Mesenchymal stem cell (in vitro differentiated cells and primary cell): ENCODE data around the gene ARMH3.

Source experiments
- DNase-seq: peaks from one replicate; pipeline ENCODE4 v3.0.0-alpha.2; 2013
- H2AFZ ChIP-seq: one replicate; pipeline ENCODE4 v1.6.1; 2013; ENCODE audit warnings: low read depth, mild to moderate bottlenecking, control low read depth, inconsistent platforms, low read length, moderate library complexity
- H2AK5ac ChIP-seq: 2 replicates; pipeline ENCODE4 v1.6.1; 2013; ENCODE audit warnings: low read length, moderate library complexity, mild to moderate bottlenecking, inconsistent platforms; ENCODE audit not compliant: severe bottlenecking
- H2BK120ac ChIP-seq: one replicate; pipeline ENCODE4 v1.6.1; 2013; ENCODE audit warnings: low read depth, mild to moderate bottlenecking, inconsistent platforms, low read length, moderate library complexity
- H2BK12ac ChIP-seq, 2 experiments: one replicate each; pipeline ENCODE4 v1.6.1; 2013; ENCODE audit warnings: inconsistent platforms in 2 of 2, low read length in 2 of 2, mild to moderate bottlenecking in 2 of 2, moderate library complexity in 2 of 2, control low read depth in 1 of 2
- H2BK15ac ChIP-seq: one replicate; pipeline ENCODE4 v1.6.1; 2013; ENCODE audit warnings: mild to moderate bottlenecking, low read depth, inconsistent platforms; ENCODE audit not compliant: poor library complexity, severe bottlenecking
- H2BK5ac ChIP-seq: 2 replicates; pipeline ENCODE4 v1.6.1; 2013; ENCODE audit warnings: low read depth, mild to moderate bottlenecking, low read length, control low read depth, inconsistent platforms; ENCODE audit not compliant: poor library complexity, severe bottlenecking
- H3K14ac ChIP-seq, 2 experiments: one replicate each; pipeline ENCODE4 v1.6.1; 2013; ENCODE audit warnings: inconsistent platforms in 2 of 2, low read length in 2 of 2, control low read depth in 1 of 2, mild to moderate bottlenecking in 1 of 2, moderate library complexity in 1 of 2
- H3K18ac ChIP-seq, 2 experiments: one replicate each; pipeline ENCODE4 v1.6.1; 2013; ENCODE audit warnings: inconsistent platforms in 2 of 2, low read length in 2 of 2, control low read depth in 1 of 2, low read depth in 1 of 2, mild to moderate bottlenecking in 1 of 2
- H3K23ac ChIP-seq, 2 experiments: one replicate each; pipeline ENCODE4 v1.6.1; 2013; ENCODE audit warnings: inconsistent platforms in 2 of 2, low read length in 2 of 2, mild to moderate bottlenecking in 2 of 2, moderate library complexity in 2 of 2, control low read depth in 1 of 2
- H3K27ac ChIP-seq: 2 replicates; pipeline ENCODE4 v1.5.1; 2013; ENCODE audit warnings: mild to moderate bottlenecking, moderate library complexity, low read length, control low read depth, inconsistent platforms; ENCODE audit not compliant: poor library complexity, severe bottlenecking
- H3K27me3 ChIP-seq, 2 experiments: 2 replicates each; pipeline versions ENCODE4 v1.6.1 to v1.7.0; 2013; ENCODE audit warnings: low read length in 2 of 2, mild to moderate bottlenecking in 2 of 2, moderate library complexity in 2 of 2, control low read depth in 1 of 2, inconsistent platforms in 1 of 2; ENCODE audit not compliant: control insufficient read depth in 1 of 2, insufficient read depth in 1 of 2
- H3K36me3 ChIP-seq, 2 experiments: 2 replicates each; pipeline versions ENCODE4 v1.6.1 to v1.7.0; 2013; ENCODE audit warnings: low read length in 2 of 2, control low read depth in 1 of 2, inconsistent platforms in 1 of 2, low read depth in 1 of 2, mild to moderate bottlenecking in 1 of 2; ENCODE audit not compliant: insufficient read depth in 2 of 2, control insufficient read depth in 1 of 2
- H3K4ac ChIP-seq, 2 experiments: one replicate each; pipeline ENCODE4 v1.6.1; 2013; ENCODE audit warnings: inconsistent platforms in 2 of 2, low read length in 2 of 2, mild to moderate bottlenecking in 2 of 2, moderate library complexity in 2 of 2, control low read depth in 1 of 2, low read depth in 1 of 2
- H3K4me1 ChIP-seq: 2 replicates; pipeline ENCODE4 v1.6.1; 2013; ENCODE audit warnings: low read depth, low read length, control low read depth; ENCODE audit not compliant: control insufficient read depth, insufficient read depth
- H3K4me2 ChIP-seq: 2 replicates; pipeline ENCODE4 v1.6.1; 2013; ENCODE audit warnings: low read length, mild to moderate bottlenecking, inconsistent platforms; ENCODE audit not compliant: poor library complexity, severe bottlenecking
- H3K4me3 ChIP-seq, 2 experiments: 2 replicates each; pipeline versions ENCODE4 v1.5.1 to v1.7.0; 2013; ENCODE audit warnings: low read length in 2 of 2, mild to moderate bottlenecking in 2 of 2, control low read depth in 1 of 2, low read depth in 1 of 2; ENCODE audit not compliant: insufficient read depth in 1 of 2
- H3K79me1 ChIP-seq: replicated peaks from 2 replicates; pipeline ENCODE4 v1.6.1; 2013; ENCODE audit warnings: mild to moderate bottlenecking, control low read depth, low read length, inconsistent platforms; ENCODE audit not compliant: poor library complexity, severe bottlenecking
- H3K9ac ChIP-seq: 2 replicates; pipeline ENCODE4 v1.7.0; 2013; ENCODE audit warnings: mild to moderate bottlenecking, low read length, moderate library complexity
- H3K9me3 ChIP-seq: 2 replicates; pipeline ENCODE4 v1.7.0; 2013; ENCODE audit warnings: mild to moderate bottlenecking, low read length; ENCODE audit not compliant: control insufficient read depth
- H4K8ac ChIP-seq: one replicate; pipeline ENCODE4 v1.6.1; 2013; ENCODE audit warnings: inconsistent platforms, mild to moderate bottlenecking, low read length, moderate library complexity
- H4K91ac ChIP-seq: one replicate; pipeline ENCODE4 v1.6.1; 2013; ENCODE audit warnings: mild to moderate bottlenecking, low read length, inconsistent platforms
- WGBS: methylation state at CpG from one replicate; pipeline ENCODE4 v1.1.7; 2013; ENCODE audit warnings: mixed read lengths; 5-methylcytosine and 5-hydroxymethylcytosine counted together

The ARMH3 gene

GRCh38 chr10:101859530-101859929 lies 196.4 kb downstream of the ARMH3 start:
- H2BK120ac ChIP-seq, result no peak overlapping the region
- DNase-seq, result no peak
- H3K9ac ChIP-seq, result no peak overlapping the region

DNA sequence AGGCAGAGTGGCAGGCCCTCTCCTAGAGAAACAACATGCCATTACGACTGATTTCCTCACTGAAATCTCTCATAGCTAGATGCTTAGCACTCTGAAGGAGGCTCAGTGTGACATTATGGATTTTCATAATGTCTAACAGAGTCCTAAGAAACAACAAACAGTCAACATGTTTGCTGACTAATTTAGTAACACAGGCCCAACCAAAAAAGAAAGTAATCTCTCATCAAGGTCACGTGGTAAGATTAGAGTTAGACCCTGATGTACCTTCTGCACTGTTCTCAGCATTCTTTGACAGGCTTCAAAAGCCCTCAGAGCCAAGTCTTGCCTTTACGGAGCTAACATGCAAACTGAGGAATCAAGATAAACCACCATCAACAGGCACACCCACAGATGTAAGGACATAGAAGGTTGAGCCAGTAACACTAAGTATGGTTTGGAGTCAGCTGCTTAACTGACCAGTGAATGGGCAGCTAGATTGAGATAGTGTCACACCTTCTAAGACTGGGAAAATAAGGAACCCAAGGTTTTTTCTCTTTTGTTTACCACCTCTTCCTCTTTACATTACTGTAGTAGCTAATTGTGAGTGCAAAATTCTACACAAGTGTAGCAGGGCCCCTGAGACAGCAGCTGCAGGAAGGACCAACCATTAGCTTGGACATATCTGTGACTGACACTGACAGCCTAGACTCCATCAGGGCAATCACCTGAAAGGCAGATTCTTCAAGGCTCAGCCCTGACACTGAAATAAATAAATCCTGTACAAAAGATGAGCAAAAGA lies 197.1 kb downstream of the ARMH3 start:
- H3K4ac ChIP-seq, result no peak overlapping the region
- no peak for DNase-seq
- H3K79me1 ChIP-seq, result peaks cover 12% of the 10 kb centered on the region
- H2BK120ac ChIP-seq, result no peak overlapping the region
- no peak overlapping the region for H3K14ac ChIP-seq
- no peak overlapping the region for H2BK5ac ChIP-seq
- H4K91ac ChIP-seq, result no peak overlapping the region
- H3K27ac ChIP-seq, result no peak overlapping the region
- H3K23ac ChIP-seq, result no peak overlapping the region
- H2AFZ ChIP-seq, result no peak overlapping the region
- WGBS, result 83% methylated on average over 2 of the region's 3 CpGs
- no peaks in the 10 kb centered on the region for H3K4me1 ChIP-seq
- H2BK12ac ChIP-seq, result no peak overlapping the region
- no peak overlapping the region for H4K8ac ChIP-seq
- H3K9ac ChIP-seq, result no peak overlapping the region
- no peaks in the 10 kb centered on the region for H3K27me3 ChIP-seq
- no peak overlapping the region for H3K4me2 ChIP-seq
- H2BK15ac ChIP-seq, result no peak overlapping the region
- no peak overlapping the region for H2AK5ac ChIP-seq
- H3K9me3 ChIP-seq, result peaks cover 7% of the 10 kb centered on the region
- no peak overlapping the region for H3K18ac ChIP-seq
- no peak overlapping the region for H3K4me3 ChIP-seq
- peaks cover 5 to 14% of the 10 kb centered on the region in 2 experiments for H3K36me3 ChIP-seq

More at GRCh38 chr10:101859530-101859929, 196.4 kb downstream of the ARMH3 start:
- H3K36me3 ChIP-seq, result peaks cover 5 to 14% of the 10 kb centered on the region in 2 experiments
- H3K4me3 ChIP-seq, result no peak overlapping the region
- no peak overlapping the region for H4K91ac ChIP-seq
- H3K23ac ChIP-seq, result no peak overlapping the region
- no peak overlapping the region for H3K4me2 ChIP-seq
- no peak overlapping the region for H3K27ac ChIP-seq
- H3K79me1 ChIP-seq, result peaks cover 12% of the 10 kb centered on the region
- no peak overlapping the region for H2BK5ac ChIP-seq
- no peak overlapping the region for H2AK5ac ChIP-seq
- no peak overlapping the region for H3K4ac ChIP-seq
- no peak overlapping the region for H3K14ac ChIP-seq
- no peak overlapping the region for H2BK12ac ChIP-seq
- H3K18ac ChIP-seq, result no peak overlapping the region
- no peak overlapping the region for H2AFZ ChIP-seq
- 100% methylated on average over 2 of the region's 2 CpGs for WGBS
- no peak overlapping the region for H4K8ac ChIP-seq
- peaks cover 7% of the 10 kb centered on the region for H3K9me3 ChIP-seq
- H2BK15ac ChIP-seq, result no peak overlapping the region
- H3K27me3 ChIP-seq, result no peaks in the 10 kb centered on the region
- H3K4me1 ChIP-seq, result no peaks in the 10 kb centered on the region

DNA sequence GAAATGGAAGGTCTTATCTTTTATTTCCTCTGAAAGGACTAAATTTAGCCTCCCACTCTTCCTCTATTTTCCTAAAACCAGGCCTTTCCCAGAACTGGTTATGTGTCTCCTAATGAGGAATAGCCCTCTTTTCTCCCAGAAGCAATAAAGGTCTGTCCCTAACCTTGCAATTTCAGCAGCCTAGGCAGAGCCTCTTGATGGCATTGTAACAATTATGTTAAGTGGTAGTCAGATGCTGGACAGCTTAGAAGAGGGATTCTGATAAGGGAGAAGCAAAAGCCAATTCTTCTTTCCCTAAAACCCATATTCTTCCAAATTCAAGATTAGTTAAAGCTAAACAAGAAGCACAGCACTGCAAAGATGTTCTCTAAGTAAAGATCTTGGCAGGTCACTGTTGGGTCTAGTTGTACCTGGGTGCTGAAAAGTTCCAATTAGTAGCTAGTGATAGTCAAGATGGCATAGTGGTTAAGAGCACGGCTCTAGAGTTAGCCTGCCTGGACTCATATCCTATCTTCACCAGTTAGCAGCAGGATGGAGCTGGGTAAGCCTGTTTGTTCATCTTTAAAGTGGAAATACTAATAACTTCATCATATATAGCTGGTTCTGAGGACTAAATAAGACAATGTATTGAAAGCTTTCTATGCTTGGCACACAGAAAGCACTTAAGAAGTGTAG lies 198.0 kb downstream of the ARMH3 start:
- H2BK120ac ChIP-seq, result no peak overlapping the region
- no peak overlapping the region for H3K27ac ChIP-seq
- H3K4me1 ChIP-seq, result no peaks in the 10 kb centered on the region
- H2AK5ac ChIP-seq, result no peak overlapping the region
- no peak overlapping the region for H3K14ac ChIP-seq
- no peak overlapping the region for H2BK12ac ChIP-seq
- no peak overlapping the region for H3K4me2 ChIP-seq
- H3K9ac ChIP-seq, result no peak overlapping the region
- no peak overlapping the region for H3K23ac ChIP-seq
- H4K91ac ChIP-seq, result no peak overlapping the region
- H4K8ac ChIP-seq, result no peak overlapping the region
- H3K36me3 ChIP-seq, result peaks cover 8 to 14% of the 10 kb centered on the region in 2 experiments
- no peak overlapping the region for H2AFZ ChIP-seq
- no peak for DNase-seq
- no peak overlapping the region for H2BK5ac ChIP-seq
- peaks cover 19% of the 10 kb centered on the region for H3K79me1 ChIP-seq
- no peak overlapping the region for H3K4ac ChIP-seq
- no peak overlapping the region for H3K4me3 ChIP-seq
- no peaks in the 10 kb centered on the region for H3K27me3 ChIP-seq
- no CpG with 5 or more reads among the region's 1 CpG for WGBS
- peaks cover 7% of the 10 kb centered on the region for H3K9me3 ChIP-seq
- H2BK15ac ChIP-seq, result no peak overlapping the region
- H3K18ac ChIP-seq, result no peak overlapping the region

DNA sequence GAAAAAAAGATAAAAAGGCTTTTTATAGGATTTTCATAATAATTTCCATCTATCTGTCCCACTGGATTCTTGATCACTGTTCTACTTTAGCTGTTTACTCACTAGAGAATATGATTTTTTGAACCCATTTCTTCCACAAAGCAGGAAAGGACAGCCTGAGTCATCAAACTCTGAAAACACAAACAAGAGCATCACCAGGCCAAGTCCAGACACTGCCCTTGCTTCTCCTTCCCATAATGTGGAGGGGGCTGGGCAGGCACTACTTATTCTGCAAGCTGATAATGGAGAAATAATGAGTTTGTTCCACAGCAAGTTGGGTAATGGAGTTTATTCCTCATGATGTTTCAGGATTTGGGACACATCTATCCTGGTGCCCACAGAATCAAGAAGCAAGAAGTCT lies 199.3 kb downstream of the ARMH3 start:
- Histone ChIP-seq H2AFZ (no peak overlapping the region), H3K4me1 (no peaks in the 10 kb centered on the region), H4K8ac (no peak overlapping the region), H2BK5ac (no peak overlapping the region), H3K18ac (no peak overlapping the region), H3K4me3 (no peak overlapping the region), H3K79me1 (peaks cover 20% of the 10 kb centered on the region), H2AK5ac (no peak overlapping the region), H4K91ac (no peak overlapping the region), H3K23ac (no peak overlapping the region), H3K9ac (no peak overlapping the region), H3K4me2 (no peak overlapping the region), H3K9me3 (peaks cover 7% of the 10 kb centered on the region), H2BK120ac (no peak overlapping the region), H2BK15ac (no peak overlapping the region), H3K4ac (no peak overlapping the region), H3K14ac (no peak overlapping the region), H3K36me3 (peaks cover 6 to 10% of the 10 kb centered on the region in 2 experiments), H2BK12ac (no peak overlapping the region), H3K27ac (no peak overlapping the region), H3K27me3 (no peaks in the 10 kb centered on the region)
- peak; percentile 70 for DNase-seq
